ENCODE measurements around the gene SESN1.

SESN1 gene

DNA sequence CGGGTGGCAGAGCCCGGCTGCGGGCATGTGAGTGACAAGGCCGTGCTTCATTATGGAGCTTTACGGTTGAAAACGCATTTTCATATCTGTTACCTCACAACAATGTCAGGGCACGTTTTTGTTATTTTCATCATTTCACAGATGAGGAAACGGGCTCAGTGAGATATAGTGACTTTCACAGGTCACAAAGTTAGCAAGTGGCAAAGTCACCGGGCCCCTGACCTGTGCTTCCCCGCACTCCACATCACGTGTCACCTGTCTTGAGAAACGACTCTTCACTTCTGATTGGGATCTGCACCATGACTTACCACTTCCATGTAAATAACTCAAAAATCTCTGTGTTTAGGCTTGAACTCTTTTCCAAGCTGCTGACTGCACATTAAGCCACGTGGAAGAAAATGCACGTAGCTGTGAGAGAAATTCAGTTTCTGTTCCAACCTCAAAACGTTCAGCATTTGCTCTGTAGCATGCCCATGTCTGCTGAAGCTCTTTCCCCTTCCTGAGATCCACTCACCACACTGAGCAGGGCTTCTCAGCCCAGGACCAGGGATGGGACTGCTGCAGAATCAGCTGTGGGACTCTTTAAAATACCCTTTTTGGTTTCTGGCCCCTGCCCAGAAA, 139.2 kb downstream of the SESN1 start:
- DNase-seq, result no peak

DNA sequence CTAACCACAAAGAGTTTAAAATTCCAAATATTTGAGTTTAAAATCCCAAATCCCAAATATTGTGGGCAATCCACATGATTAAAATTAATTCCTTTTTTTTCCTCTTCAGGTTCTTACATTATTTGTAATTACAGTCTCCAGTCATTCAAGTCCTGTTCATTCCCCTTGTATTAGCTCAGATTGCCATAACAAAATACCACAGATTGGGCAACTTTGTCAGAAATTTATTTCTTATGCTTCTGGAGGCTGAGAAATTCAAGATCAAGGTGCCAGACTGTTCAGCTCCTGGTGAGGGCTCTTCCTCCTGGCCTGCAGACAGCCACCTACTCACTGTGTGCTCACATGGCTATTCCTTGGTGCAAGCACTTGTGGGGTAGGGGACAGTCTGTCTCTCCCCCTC, 141.0 kb downstream of the SESN1 start:
- DNase-seq, result no peak

DNA sequence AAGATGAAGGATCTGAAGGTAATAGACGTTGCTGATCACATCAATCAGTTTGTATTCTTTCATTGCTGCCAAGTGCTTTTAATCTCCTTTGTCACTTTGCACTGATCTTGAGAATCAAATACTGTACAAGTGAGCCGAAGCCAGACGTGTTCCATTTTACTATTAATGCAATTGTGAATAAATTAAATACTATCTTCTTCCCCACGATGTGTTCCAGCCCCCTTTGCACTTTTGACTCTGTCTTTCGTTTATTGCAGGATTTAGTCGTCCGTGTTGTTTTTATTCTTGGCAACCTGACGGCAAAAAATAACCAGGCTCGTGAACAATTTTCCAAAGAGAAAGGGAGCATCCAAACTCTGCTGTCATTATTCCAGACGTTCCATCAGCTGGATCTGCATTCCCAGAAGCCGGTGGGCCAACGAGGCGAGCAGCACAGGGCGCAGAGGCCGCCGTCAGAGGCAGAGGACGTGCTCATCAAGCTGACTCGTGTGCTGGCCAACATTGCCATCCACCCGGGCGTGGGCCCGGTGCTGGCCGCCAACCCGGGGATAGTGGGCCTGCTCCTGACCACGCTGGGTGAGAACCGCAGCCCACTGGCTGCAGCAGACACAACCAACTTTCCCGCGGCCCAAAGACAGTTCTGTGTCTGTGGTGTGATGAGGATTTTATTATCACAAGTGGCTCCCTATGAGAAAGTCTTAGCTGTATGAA, 141.7 kb downstream of the SESN1 start:
- DNase-seq, result no peak

DNA sequence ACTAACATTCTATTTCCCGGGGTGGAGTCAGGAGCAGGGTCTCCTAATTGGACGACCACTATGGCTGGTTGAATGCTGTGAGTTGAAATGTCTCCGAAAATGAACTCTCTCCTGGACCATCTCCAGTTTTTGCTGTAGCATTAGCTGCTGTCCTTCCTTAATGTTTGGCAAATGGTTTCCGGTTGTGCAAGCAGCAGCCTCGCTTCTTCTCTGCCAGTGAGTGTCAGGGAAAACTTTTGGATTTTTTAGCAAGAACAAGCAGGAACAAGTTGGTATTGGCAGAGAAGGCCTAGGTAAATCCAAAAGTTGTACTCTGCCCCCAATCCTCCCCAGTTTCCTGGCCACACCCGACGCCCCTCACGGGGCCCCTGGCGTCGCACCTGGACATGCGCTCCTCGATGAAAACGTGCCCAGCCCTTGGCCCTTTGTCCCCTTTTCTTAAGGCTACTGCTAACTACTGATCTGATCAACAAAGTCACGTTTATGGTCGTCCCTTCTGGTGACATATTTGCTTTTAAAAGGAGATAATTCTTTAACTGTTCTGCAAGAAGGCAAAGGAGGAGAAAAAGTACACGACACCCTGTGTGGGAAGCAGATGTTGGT, 143.2 kb downstream of the SESN1 start:
- no peak for DNase-seq

DNA sequence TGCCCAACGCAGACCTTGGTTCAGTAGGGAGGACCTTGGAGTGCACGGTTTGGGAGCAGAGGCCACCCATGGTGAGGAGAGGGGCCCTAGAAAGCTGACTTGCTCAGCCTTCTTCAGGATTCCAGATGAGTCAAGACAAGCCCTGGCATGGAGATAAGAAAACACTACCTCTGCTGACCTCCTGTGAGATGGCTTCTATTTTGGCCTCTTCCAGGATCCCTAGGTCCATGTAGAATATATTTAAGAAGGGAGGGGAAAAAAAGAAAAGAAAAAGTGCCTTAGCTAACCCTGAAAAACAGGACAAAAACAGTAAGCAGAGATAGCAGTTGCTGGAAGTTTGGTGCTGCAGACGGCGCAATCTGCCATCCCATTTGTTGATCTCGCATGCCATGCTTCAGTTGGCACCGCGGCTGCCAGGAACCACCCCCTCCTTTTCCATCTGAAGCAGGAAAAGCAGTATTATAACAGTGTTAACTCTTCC, 146.4 kb downstream of the SESN1 start:
- DNase-seq, result no peak

DNA sequence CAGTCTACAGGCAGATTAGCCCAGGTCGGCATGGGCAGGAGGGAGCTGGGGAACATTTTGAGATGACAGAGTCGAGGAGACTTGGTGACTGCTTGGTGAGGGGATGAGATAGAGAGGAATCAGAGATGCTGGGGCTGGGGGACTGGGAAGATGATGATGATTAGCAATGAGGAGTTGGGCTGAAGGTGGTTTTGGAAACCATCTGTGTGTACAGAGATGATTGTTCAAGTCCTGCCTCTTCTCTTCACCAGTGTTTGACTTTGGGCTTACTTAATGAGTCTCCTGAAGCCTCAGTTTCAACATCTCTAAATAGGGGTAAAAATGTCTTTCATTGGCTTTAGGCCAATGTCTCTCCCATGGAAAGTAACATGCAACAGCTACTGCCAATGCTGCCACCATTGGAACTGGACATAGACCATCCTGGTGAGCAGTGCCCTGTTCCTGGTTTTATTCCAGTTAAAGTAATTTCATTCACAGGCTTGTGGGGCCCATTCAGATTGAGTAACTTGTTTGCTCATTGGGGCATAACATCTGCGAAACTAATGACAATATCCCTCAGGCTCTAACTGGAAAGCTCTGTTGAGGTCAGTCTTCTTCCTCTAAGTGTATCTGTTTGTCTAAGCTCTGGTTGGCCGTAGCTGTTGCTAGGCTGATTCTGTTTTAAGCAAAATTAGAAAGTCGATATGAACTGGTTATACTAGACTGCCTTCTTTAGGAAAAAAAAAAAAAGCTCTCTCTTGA, 147.4 kb downstream of the SESN1 start:
- DNase-seq, result peak; percentile 19

DNA sequence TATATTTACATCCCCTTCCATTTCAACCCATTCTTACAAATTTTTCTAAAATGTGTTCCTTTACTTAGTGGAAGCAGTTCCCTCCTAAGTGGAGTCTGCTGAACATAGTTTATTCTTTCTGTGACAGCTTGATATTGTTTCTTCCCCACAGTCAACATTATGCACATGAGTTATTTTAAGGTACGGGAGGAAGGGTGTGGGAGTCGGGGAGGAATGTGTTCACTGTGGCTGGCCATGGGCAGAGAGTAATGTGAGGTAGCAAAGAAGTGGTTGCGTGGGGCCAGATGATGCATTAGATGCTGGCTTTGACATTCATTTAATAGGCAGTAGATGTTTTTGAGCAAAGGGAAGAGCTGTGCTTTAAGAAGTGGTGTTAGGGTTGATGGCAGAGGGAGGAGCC, 148.0 kb downstream of the SESN1 start:
- DNase-seq, result no peak

DNA sequence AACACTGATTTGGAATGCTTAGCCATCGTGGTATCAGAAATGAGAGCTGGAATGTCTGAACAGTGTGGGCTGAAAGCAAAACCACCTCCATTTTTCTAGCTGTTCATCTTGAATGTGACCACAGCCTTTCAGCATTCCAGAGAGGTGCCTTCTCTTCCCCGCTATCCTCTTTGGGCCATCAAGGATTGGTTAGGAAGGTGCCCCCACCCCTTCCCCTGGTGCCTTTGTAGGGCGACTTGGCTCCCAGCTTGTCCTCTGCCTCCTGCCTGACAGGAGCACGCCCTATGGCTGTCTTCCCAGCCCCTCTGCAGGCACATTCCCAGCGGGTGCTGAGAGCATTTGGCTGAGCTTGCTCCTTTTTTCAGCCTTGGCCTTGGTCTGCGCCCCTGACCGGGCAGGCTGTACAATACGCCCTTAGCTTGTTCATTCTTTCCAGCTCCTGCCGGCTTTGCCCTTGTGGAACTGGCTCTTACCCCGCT, 148.9 kb downstream of the SESN1 start:
- no peak for DNase-seq

DNA sequence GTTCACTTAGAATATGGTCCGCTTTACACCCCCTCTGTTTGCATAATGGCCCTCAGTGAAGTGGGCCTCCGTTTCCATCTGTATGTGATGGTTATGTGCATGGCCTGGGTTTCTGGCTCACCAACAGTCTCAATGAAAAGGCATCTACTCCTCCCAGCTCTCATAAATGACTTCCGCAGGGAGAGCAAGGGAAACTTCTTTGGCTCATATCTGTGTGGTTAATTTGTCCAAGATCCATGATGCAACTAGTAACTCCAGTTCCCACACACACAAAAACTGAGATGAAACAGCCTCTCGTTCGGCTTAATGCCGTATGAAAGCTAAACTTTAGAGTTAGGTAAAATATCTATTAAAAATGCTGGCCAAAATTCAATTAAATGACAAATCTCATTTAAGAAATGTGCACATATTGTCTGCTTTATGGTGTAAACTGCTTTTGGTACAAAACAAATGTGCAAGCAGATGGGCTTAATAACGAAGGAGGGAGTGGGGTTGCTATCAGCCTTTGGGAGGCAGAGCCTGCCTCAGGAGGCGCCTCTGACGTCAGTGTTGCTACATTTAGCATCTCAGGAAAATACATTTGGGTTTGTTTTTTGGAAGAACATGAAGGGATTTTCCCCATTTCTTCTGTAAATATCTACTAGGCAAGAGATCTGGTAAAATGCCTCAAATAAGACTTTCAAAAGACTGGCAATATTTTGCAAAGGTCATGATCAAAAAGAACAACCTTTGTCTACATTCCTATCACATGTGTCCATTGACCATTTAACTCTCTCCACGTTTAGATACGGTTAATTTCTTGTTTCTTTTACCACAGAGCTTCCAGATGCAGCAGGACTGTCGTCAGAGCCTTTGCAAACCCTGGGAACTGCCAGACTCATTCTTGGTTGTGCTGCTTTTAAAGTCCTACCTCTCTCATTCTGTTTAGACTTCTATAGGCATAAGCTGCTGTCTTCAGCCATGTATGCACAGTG, 149.7 kb downstream of the SESN1 start:
- DNase-seq, result peak; percentile 90

DNA sequence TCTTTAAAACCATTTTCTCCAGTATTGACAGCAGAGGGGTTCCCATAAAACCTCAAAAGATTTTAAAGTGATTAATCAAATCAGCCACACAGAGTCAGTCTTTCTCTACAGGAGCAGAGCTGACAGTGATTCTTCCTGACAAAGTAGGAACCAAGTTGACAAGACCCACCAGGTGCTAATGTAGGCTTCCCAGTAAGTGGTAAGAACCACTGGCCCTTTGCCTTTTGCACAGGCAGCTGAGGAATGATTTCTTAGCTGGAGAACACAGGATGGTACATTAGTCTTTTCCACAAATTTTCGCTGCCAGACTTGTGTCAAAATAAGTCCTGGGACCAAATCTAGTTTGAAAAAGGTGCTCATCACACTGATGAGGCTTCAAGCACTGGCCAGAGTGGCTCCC, 150.6 kb downstream of the SESN1 start:
- no peak for DNase-seq

DNA sequence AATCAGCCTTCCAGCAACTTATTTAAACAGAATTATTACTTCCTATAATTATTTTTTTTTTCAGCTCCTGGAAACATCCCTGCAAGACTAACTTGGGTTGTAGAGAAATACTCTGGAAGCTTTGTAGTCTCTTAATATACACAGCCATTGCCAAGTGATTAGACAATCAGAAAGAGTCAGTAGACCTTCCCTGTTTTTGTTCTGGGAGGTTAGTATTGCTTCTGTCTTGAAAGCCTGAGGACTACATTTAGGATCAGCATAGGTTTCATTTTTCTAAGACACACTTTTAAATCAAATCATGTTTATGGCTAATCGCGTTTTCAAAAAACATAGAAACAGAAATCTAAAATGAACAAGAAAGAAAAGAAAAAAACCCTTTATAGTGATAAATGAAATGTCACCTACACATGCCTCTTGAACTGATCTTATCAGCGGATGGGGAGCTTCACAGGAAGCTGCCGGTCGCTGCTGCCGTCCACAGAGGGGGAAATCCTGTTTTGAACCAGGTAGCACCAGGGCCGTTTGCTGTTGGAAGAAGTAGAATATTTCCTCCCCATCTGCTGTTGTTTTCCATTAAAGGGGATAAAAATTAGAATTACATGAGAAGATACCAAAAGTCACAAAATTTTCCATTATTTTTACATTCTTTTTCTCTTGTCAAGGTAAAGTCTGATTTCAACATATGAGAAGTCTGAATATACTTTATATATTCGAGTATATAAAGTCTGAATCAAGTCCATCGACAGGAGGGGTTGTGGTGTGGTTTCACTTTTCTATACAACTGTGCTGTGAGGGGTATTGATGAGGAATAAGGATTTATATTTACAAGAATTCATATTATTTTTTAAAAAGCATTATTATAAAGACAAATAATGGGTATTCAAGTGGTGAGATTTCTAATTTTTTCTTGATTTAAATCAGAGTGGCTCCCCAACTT, 151.8 kb downstream of the SESN1 start:
- no peak for DNase-seq

DNA sequence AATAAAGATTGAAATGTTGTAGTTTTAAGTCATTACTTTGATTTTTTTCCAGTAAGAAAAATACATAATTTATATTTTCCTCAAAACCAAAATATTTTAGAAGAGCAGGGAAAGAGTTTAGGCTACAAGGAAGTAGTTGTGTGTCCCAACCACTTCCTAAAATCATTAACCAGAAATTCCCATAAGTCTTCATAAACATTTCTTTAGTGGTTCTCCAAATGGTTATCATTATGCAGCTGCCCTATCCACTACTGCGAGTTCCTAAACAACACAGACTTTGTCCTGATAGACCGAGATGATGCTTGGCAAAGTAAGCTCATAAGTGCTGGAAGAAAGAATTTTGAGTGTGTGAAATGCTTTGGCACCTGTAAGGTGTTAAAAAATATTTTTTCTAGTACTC, 152.8 kb downstream of the SESN1 start:
- no peak for DNase-seq

DNA sequence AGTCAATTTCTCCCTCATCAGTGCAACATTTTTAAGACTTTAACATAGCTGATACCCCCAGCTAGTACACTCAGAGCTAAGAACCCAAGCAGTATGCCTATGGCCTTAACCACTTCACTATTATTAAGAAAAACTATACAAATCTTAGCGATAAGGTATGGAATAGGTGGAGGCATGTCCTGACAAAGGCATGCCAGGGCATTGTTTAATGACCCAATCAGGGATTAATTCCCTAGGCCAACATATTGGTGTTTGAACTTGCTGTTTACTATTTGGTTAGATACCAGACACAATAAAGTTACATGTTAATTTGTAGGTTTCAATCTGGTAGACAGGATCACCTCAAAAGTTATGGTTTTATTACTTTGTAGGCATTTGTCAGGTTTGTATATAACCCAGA, 153.4 kb downstream of the SESN1 start:
- no peak for DNase-seq

DNA sequence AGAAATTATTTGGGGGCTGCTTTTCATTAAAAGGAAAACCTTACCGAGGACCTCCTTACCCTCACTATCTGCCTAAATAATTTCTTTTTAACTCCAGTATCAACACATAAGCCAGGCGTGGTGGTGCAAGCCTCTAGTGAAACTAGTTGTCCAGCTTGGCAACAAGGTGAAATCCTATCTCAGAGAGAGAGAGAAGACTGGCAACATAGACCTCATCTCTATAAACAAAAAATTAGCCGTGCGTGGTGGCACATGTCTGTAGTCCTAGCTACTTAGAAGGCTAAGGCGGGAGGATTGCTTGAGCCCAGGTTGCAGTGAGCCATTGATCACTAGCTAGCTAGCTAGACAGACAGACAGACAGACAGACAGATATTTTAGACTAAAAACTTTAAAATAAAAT, 153.9 kb downstream of the SESN1 start:
- no peak for DNase-seq

DNA sequence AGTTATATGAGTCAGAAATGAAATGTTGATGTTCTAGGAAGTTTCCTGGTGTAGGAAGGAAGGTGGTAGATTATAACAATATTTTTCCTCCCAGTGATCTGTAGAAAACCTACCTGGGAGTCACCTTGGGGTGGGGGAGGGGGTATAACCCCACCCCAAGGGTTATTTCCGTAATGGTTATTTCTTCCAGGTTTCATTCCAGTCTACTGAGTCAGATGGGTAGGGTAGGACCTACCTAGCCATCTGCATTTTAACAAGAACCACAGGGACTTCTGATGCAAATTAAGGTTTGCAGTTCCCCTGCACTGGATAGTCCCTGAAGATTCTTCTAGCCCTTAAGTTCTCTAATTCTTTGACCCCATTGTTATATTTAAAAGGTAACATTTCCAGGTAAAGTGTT, 157.5 kb downstream of the SESN1 start:
- DNase-seq, result no peak
